ENCODE data around the gene REX1BD.
"Not testable (repeated sequence)": the region's sequence is repeated elsewhere in the genome, so short reads cannot be mapped to it uniquely, and the experiment has no call there.

REX1BD gene

GRCh38 chr19:18580311-18580710 is 8.3 kb upstream of the REX1BD start:
- DNase-seq, result no peak

DNA sequence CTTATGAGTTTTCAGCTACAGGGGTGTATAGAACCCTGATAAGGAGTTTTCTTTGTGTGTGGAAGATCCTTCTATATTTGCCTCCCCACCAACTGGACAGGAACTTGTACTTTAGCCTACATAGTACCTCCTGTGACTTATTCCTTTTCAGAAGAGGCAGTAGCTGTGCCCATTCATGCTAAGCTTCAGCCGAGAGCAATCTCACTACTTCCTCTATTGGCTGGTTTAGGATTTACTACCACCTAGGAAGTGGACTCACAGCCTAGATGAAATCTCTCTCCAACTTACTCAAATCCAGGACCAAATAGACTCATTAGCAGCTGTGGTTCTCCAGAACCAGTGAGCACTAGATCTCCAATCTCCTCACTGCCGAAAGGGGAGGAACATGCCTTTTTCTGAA is 2.3 kb upstream of the REX1BD start:
- DNase-seq, result no peak

- DNase-seq, result no peak
Measured at GRCh38 chr19:18587561-18587960, 1.0 kb upstream of the REX1BD start.

- no peak for DNase-seq
Measured at GRCh38 chr19:18587962-18588610, 512 bp upstream of the REX1BD start.

DNA sequence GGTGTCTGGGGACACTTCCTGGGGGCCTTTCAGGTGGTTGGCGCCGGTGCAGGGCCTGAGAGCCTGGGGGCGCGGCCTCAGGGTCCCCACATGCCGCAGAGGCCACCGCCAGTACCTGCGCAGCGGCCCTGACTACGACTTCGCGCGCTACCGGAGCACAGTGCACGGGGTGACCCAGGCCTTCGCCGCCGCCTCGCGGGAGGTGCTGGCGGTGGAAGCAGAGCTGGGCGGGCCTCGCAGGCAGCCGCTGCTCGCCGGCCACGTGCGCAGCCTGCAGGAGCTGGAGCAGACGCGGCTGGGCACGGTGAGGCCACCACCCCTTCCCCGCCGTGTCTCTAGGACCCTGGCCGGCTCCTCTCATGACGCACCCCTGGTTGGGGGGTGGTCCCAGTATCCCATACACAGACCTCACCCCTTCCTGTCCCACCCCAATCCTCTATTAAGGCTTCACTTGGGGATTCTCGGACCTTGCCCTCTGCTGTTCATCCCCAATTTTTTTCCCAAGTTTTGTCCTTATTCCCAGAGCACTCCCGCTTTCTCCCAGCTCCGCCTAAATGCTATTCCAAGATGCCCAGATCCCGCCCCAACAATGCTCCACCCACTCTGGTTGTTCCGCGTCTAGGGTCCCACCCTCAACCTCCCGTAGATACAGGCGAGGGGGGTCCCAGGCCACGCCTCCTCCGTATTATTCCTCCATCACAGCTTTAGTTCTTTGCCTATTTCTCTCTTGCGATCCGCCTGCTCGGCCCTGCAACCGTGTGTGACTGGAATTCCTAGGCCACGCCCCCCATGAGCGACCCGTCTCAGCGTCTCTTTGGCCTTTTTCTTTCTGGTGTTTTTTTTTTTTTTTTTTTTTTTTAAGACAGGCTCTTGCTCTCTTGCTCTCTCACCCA is 1.0 kb downstream of the REX1BD start:
- DNase-seq, result peak; percentile 83

- DNase-seq, result peak; percentile 92
Measured at GRCh38 chr19:18590273-18591272, 2.0 kb downstream of the REX1BD start.

DNA sequence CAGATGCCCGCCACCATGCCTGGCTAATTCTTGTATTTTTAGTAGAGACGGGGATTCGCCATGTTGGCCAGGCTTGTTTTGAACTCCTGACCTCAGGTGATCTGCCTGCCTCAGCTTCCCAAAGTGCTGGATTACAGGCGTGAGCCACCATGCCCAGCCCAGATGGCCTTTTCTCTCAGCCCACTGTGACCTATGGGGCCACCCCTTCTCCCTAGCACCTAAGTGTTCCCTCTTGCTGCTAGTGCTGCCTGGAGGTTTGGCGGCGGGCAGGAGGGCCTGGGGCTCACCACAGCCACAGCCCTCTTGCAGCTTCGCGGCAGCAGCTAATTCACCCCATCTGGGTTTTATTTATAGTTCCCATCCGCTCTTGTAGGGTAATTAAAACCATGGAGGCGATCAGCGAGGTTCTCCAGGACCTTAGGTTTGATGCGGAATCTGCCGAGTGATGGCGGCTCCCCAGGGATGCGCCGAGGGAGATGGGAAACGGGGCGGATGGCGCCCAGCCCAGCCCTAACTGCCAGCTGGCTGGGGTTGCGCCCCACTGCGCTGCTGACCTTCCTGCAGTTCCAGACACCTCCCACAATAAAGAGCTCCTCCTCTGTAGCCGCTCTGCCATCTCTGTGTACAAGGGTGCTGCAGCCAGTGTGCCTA is 3.3 kb downstream of the REX1BD start:
- no peak for DNase-seq

- not testable (repeated sequence) for DNase-seq
Measured at GRCh38 chr19:18592732-18593131, 4.1 kb downstream of the REX1BD start.

DNA sequence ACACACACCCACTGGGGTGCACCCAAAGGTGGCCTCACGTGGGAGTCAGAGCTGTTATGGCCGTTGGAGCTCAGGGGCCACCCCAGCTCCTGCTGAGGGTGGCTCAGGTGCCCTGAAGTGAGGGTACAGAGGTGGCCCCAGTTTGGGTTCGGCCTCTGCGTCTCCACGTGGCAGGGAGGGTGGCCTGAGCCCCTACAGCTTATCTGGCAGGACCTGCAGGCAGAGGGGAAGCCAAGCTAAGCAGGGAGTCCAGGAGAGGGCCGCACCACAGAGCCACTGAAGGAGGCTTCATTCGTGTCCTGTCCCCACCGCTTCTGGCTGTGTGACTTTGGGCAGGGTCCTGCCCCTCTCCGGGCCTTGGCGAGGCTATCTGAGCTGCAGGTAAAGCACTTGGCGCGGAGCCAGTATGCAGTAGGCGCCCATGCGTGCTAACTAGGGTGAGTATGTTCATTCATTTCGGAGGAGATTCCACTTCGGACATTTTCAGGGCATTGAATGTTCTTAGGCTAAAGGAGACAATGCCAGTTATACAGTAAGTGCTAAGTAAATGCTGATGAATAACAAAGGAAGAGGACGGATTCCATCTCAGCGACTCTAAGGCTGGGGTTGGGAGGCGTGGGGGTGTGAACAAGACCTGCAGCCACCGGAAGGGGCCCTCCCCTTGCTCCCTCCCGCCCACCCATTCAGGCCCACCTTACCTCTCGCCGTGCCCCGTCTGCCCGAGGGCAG is 4.9 kb downstream of the REX1BD start:
- DNase-seq, result no peak

GRCh38 chr19:18594096-18594823 is 5.7 kb downstream of the REX1BD start:
- DNase-seq, result peak; percentile 86

DNA sequence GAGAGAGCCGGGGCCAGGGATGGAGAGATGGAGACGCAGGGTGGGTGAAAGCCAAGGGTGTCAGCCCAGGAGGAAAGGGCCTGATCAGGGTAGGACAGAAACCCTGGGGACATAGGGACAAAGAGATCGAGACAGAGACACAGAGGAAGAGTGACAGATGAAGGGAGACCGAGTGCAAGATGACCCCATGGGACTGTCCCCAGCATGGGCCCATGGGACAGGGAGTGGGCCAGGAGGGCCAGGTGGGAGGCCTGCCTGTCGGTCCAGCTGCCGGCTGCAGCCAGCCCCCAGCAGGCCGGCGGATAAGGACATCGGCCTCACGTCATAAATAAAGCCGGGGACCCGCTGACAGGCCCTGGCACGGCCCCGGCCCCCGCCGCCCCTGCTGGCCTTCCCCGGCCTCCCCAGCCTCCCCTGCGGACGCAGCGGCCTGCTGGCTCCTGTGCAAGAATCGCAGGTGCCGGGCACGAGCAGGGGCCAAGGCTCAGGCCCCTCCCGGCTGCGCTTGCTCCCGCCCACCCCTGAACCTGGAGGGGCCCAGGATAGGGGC is 6.3 kb downstream of the REX1BD start:
- peak; percentile 66 for DNase-seq

GRCh38 chr19:18595475-18595874 is 6.9 kb downstream of the REX1BD start:
- no peak for DNase-seq

DNA sequence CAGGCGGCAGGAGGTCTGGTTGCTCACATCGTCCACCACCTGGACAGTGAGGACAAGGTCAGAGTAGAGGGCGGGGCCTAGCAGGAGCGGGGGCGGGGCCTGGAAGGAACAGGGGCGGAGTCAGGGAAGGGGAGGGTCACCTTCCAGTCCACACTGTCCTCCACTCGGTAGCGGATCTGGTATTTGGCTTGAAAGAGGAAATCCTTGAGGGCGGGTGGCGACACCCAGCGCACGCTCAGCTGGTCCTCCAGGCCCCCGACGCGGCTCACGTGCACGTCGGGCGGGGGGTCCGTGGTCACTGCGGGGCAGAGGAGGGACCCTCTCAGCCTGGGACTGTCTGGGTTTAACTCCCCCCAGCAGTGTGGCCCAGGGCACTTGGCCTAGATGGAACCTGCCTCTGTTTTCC is 8.2 kb downstream of the REX1BD start:
- DNase-seq, result no peak

DNA sequence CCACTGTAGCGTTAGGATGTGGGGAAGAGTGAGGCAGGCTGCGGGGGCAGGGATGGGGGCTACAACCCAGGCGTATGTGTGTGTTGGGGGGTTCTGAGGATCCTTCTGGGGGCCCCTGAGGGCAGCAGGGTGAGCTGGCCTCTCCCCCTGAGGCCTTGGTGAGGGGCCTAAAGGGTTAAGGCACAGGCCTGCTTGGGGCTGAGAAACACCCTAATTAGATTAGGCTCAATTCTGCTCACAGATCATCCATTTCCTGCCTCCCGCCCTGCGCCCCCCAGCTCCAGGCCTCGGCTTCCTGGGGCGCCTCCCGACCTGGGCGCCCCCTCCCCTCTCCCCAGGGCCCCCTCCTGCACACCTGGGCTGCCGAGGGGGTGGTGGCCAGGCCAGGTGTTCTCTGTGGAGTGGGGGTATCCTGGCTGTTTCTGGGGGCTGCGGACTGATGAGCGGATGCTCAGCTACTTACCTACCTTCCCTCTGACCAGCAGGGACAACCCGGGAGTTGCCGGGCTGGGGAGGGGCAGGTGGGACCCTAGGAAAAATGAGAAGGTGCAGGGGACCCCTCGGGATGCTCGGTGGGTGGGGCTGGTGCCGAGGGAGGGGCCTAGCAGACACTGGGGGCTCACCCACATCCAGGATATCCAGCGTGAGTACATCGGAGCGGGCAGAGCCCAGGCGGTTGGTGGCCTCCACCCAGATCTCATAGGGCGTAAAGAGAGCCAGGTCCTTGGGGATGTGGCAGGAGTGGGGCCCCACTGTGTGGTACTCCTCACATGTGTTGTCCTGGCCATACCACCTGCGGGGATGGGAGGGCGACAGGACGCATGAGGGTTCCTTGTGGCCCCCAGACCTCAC is 9.4 kb downstream of the REX1BD start:
- DNase-seq, result no peak

- DNase-seq, result no peak
Measured at GRCh38 chr19:18599485-18599884, 10.9 kb downstream of the REX1BD start.

GRCh38 chr19:18600692-18601397 is 12.2 kb downstream of the REX1BD start:
- DNase-seq, result not testable (repeated sequence)

DNA sequence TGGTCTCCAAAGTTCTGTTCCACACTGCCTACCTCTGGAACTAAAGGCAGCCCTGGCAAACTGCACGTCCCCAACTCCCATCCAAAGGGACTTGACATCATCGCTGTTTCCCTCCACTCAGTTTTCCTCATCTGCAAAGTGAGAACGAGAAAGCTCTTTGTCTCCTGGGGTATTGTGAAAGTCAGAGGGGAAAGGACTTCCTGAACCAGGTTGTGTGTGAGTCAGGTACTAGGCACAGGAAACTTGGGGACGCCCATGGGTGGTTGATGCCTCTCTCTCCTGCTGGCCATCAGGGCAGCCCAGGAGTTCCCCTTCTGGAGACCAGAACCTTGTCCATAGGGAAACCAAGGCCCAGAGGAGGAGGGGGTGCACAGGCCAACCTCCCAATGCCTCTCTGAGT is 13.3 kb downstream of the REX1BD start:
- no peak for DNase-seq

GRCh38 chr19:18603255-18603957 is 14.8 kb downstream of the REX1BD start:
- no peak for DNase-seq

Measured in femur (tissue), 1 donor.